Measurements from ENCODE around the gene ARFGEF3.

Gene ARFGEF3

DNA sequence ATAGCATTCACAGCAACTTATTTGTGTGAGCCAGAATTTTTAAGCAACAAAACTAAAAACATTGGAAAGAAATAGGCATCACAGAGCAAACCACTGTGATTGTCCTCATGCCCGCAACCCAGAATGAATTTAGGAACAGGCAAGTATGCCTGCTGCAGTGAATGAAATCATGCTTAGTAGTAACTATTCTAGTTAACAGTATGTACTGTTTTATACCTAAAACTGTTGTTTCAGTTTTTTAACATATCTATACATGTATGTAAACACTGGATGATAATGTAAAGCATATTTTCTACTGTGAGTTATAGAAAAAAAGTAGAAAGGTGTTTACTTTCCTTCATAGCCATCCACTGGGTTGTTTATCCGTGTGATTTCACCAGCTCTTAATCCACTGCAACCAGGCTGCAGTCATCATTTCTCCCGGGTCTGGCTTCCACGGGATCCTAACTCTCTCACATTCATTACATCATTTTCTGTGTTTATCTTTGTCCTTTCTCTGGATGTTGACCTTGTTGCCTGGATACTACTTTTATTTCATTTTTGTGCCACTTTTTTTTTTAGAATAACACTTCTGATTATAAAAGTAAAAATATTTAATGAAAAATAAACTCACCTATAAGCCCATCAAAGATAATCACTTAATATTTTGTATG is 3.6 kb upstream of the ARFGEF3 start:
- H2BK5ac ChIP-seq (ENCODE audit: low read depth, low read length, poor library complexity, severe bottlenecking), result no peak overlapping the region
- no peak overlapping the region for H3K4ac ChIP-seq (ENCODE audit: low read depth in 1 of 2, low read length in 2 of 2)
- H3K4me1 ChIP-seq (ENCODE audit: control insufficient read depth, insufficient read depth, low read depth, low read length), result peaks cover 13% of the 10 kb centered on the region
- peak; percentile 77 for DNase-seq
- no peak overlapping the region for H2BK12ac ChIP-seq (ENCODE audit: low read length in 2 of 2)
- H2AK5ac ChIP-seq (ENCODE audit: low read length, severe bottlenecking), result no peak overlapping the region
- H3K18ac ChIP-seq (ENCODE audit: low read depth in 1 of 2, low read length in 2 of 2), result no peak overlapping the region
- H2AFZ ChIP-seq (ENCODE audit: low read depth, low read length), result no peak overlapping the region
- 55% methylated on average over 3 of the region's 4 CpGs for WGBS
- no peak overlapping the region for H3K4me2 ChIP-seq (ENCODE audit: low read length, poor library complexity, severe bottlenecking)
- no peak overlapping the region for H2BK15ac ChIP-seq (ENCODE audit: low read depth, poor library complexity, severe bottlenecking)
- no peaks in the 10 kb centered on the region for H3K36me3 ChIP-seq (ENCODE audit: control insufficient read depth in 1 of 2, insufficient read depth in 2 of 2, low read depth in 1 of 2, low read length in 2 of 2)
- H2BK120ac ChIP-seq (ENCODE audit: low read depth, low read length), result no peak overlapping the region
- H3K27me3 ChIP-seq (ENCODE audit: control insufficient read depth in 1 of 2, insufficient read depth in 1 of 2, low read length in 2 of 2), result peaks cover 28 to 63% of the 10 kb centered on the region in 2 experiments
- no peak overlapping the region for H3K27ac ChIP-seq (ENCODE audit: low read length, poor library complexity, severe bottlenecking)
- H3K79me1 ChIP-seq (replicated peaks; ENCODE audit: low read length, poor library complexity, severe bottlenecking), result no peaks in the 10 kb centered on the region
- no peak overlapping the region for H3K23ac ChIP-seq (ENCODE audit: low read length in 2 of 2)
- H4K91ac ChIP-seq (ENCODE audit: low read length), result no peak overlapping the region
- H3K4me3 ChIP-seq (ENCODE audit: insufficient read depth in 1 of 2, low read depth in 1 of 2, low read length in 2 of 2), result no peak overlapping the region
- no peaks in the 10 kb centered on the region for H3K9me3 ChIP-seq (ENCODE audit: control insufficient read depth, low read length)
- H4K8ac ChIP-seq (ENCODE audit: low read length), result no peak overlapping the region
- no peak overlapping the region for H3K14ac ChIP-seq (ENCODE audit: low read length in 2 of 2)
- no peak overlapping the region for H3K9ac ChIP-seq (ENCODE audit: low read length)

DNA sequence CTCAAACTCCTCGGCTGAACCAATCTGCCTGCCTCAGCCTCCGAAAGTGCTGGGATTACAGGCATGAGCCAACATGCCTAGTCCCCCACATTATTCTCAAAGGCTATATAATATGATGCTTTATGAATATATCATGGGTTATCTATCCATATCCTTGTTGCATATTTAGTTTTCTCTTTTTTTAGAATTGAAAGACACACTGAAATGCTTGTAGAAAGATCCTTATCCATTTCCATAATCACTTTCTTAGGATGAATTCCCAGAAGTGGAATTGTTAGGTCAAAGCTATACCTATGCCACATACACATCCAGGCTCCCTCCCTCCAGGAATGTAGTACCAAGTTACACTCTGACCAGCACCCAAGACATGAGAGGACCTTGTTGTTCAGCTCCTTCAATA is 2.5 kb upstream of the ARFGEF3 start:
- Histone ChIP-seq H3K4me3 (ENCODE audit: insufficient read depth in 1 of 2, low read depth in 1 of 2, low read length in 2 of 2) (no peak overlapping the region), H3K79me1 (replicated peaks; ENCODE audit: low read length, poor library complexity, severe bottlenecking) (no peaks in the 10 kb centered on the region), H2AK5ac (ENCODE audit: low read length, severe bottlenecking) (no peak overlapping the region), H3K9me3 (ENCODE audit: control insufficient read depth, low read length) (no peaks in the 10 kb centered on the region), H3K4me2 (ENCODE audit: low read length, poor library complexity, severe bottlenecking) (no peak overlapping the region), H2AFZ (ENCODE audit: low read depth, low read length) (no peak overlapping the region), H2BK5ac (ENCODE audit: low read depth, low read length, poor library complexity, severe bottlenecking) (no peak overlapping the region), H3K27me3 (ENCODE audit: control insufficient read depth in 1 of 2, insufficient read depth in 1 of 2, low read length in 2 of 2) (peaks cover 40 to 74% of the 10 kb centered on the region in 2 experiments), H3K23ac (ENCODE audit: low read length in 2 of 2) (no peak overlapping the region), H2BK12ac (ENCODE audit: low read length in 2 of 2) (no peak overlapping the region), H3K4me1 (ENCODE audit: control insufficient read depth, insufficient read depth, low read depth, low read length) (peaks cover 13% of the 10 kb centered on the region), H2BK15ac (ENCODE audit: low read depth, poor library complexity, severe bottlenecking) (no peak overlapping the region), H4K8ac (ENCODE audit: low read length) (no peak overlapping the region), H3K36me3 (ENCODE audit: control insufficient read depth in 1 of 2, insufficient read depth in 2 of 2, low read depth in 1 of 2, low read length in 2 of 2) (no peaks in the 10 kb centered on the region), H3K14ac (ENCODE audit: low read length in 2 of 2) (no peak overlapping the region), H3K27ac (ENCODE audit: low read length, poor library complexity, severe bottlenecking) (no peak overlapping the region), H4K91ac (ENCODE audit: low read length) (no peak overlapping the region), H3K4ac (ENCODE audit: low read depth in 1 of 2, low read length in 2 of 2) (no peak overlapping the region), H3K18ac (ENCODE audit: low read depth in 1 of 2, low read length in 2 of 2) (no peak overlapping the region), H2BK120ac (ENCODE audit: low read depth, low read length) (no peak overlapping the region), H3K9ac (ENCODE audit: low read length) (no peak overlapping the region)
- WGBS, result 100% methylated on average over 1 of the region's 2 CpGs
- no peak for DNase-seq

DNA sequence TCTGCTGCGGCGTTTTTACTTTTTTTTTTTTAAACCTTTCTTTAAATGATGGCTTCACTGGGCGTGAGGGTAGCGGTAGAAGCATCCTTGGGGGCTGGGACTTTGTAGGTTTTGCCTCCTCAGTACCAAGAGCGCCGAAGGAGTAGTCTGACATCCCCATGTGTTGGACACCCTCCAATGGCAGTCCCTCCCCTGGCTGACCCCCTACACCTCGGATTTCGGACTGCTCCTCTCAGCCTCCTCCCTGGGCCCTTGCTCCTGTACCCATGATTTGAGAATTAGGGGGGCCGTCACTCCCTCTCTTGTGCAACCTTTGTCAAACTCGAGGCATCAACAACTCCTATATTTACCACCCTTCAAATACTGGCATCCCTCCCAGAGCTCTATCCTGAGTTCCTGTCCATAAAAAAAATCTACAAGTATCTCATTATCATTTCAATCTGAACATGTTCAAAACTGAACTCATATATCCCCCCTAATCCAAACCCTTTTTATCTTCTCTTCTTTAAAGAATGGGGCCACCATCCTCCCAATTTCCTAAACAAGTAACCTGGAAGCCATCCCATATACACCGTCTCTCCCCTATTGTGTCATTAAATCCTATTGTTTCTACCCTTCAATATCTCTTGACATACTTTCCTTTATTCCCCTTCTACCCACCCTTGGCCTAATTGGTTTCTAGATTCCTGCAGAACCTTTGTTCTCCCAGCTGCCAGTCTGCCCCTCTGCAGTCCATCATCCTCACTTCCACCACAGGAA is 1.2 kb upstream of the ARFGEF3 start:
- Histone ChIP-seq H2AK5ac (ENCODE audit: low read length, severe bottlenecking) (no peak overlapping the region), H2BK15ac (ENCODE audit: low read depth, poor library complexity, severe bottlenecking) (no peak overlapping the region), H3K9ac (ENCODE audit: low read length) (no peak overlapping the region), H3K9me3 (ENCODE audit: control insufficient read depth, low read length) (no peaks in the 10 kb centered on the region), H3K27ac (ENCODE audit: low read length, poor library complexity, severe bottlenecking) (no peak overlapping the region), H4K8ac (ENCODE audit: low read length) (no peak overlapping the region), H3K79me1 (replicated peaks; ENCODE audit: low read length, poor library complexity, severe bottlenecking) (no peaks in the 10 kb centered on the region), H4K91ac (ENCODE audit: low read length) (no peak overlapping the region), H3K36me3 (ENCODE audit: control insufficient read depth in 1 of 2, insufficient read depth in 2 of 2, low read depth in 1 of 2, low read length in 2 of 2) (no peaks in the 10 kb centered on the region), H2BK12ac (ENCODE audit: low read length in 2 of 2) (no peak overlapping the region), H2BK5ac (ENCODE audit: low read depth, low read length, poor library complexity, severe bottlenecking) (no peak overlapping the region), H3K18ac (ENCODE audit: low read depth in 1 of 2, low read length in 2 of 2) (no peak overlapping the region), H2BK120ac (ENCODE audit: low read depth, low read length) (no peak overlapping the region), H3K4me3 (ENCODE audit: insufficient read depth in 1 of 2, low read depth in 1 of 2, low read length in 2 of 2) (no peak overlapping the region), H3K4me1 (ENCODE audit: control insufficient read depth, insufficient read depth, low read depth, low read length) (peaks cover 13% of the 10 kb centered on the region), H3K4ac (ENCODE audit: low read depth in 1 of 2, low read length in 2 of 2) (no peak overlapping the region), H3K27me3 (ENCODE audit: control insufficient read depth in 1 of 2, insufficient read depth in 1 of 2, low read length in 2 of 2) (peaks cover 44 to 78% of the 10 kb centered on the region in 2 experiments), H2AFZ (ENCODE audit: low read depth, low read length) (no peak overlapping the region), H3K23ac (ENCODE audit: low read length in 2 of 2) (no peak overlapping the region), H3K14ac (ENCODE audit: low read length in 2 of 2) (no peak overlapping the region), H3K4me2 (ENCODE audit: low read length, poor library complexity, severe bottlenecking) (no peak overlapping the region)
- WGBS, result 87% methylated on average over 10 of the region's 11 CpGs
- DNase-seq, result no peak

DNA sequence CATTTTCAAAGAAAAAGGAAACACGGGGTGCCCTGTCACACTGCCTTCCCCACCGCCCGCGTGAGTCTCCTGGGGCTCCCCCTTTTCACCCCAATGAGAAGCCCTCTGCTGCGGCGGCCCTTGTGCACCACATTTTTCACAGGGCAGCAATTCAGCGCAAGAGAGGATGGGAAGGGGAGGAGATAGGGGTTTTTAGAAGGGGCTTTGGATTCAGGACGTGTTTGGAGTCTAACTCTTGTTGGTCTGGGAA is 726 bp upstream of the ARFGEF3 start:
- Histone ChIP-seq H3K4me3 (ENCODE audit: insufficient read depth in 1 of 2, low read depth in 1 of 2, low read length in 2 of 2) (peak overlapping the region in 1 of 2 experiments; percentile 63), H2AFZ (ENCODE audit: low read depth, low read length) (no peak overlapping the region), H3K4me2 (ENCODE audit: low read length, poor library complexity, severe bottlenecking) (peak overlapping the region; percentile 99), H2BK15ac (ENCODE audit: low read depth, poor library complexity, severe bottlenecking) (no peak overlapping the region), H3K4ac (ENCODE audit: low read depth in 1 of 2, low read length in 2 of 2) (no peak overlapping the region), H3K23ac (ENCODE audit: low read length in 2 of 2) (peak overlapping the region in 1 of 2 experiments; percentile 57), H3K36me3 (ENCODE audit: control insufficient read depth in 1 of 2, insufficient read depth in 2 of 2, low read depth in 1 of 2, low read length in 2 of 2) (no peaks in the 10 kb centered on the region), H3K79me1 (replicated peaks; ENCODE audit: low read length, poor library complexity, severe bottlenecking) (no peaks in the 10 kb centered on the region), H2BK120ac (ENCODE audit: low read depth, low read length) (no peak overlapping the region), H3K18ac (ENCODE audit: low read depth in 1 of 2, low read length in 2 of 2) (no peak overlapping the region), H3K4me1 (ENCODE audit: control insufficient read depth, insufficient read depth, low read depth, low read length) (peaks cover 13% of the 10 kb centered on the region), H2AK5ac (ENCODE audit: low read length, severe bottlenecking) (no peak overlapping the region), H3K27ac (ENCODE audit: low read length, poor library complexity, severe bottlenecking) (no peak overlapping the region), H3K9me3 (ENCODE audit: control insufficient read depth, low read length) (no peaks in the 10 kb centered on the region), H4K8ac (ENCODE audit: low read length) (no peak overlapping the region), H2BK5ac (ENCODE audit: low read depth, low read length, poor library complexity, severe bottlenecking) (no peak overlapping the region), H3K27me3 (ENCODE audit: control insufficient read depth in 1 of 2, insufficient read depth in 1 of 2, low read length in 2 of 2) (peaks cover 44 to 82% of the 10 kb centered on the region in 2 experiments), H3K14ac (ENCODE audit: low read length in 2 of 2) (no peak overlapping the region), H3K9ac (ENCODE audit: low read length) (peak overlapping the region; percentile 29), H4K91ac (ENCODE audit: low read length) (no peak overlapping the region), H2BK12ac (ENCODE audit: low read length in 2 of 2) (no peak overlapping the region)
- WGBS, result 24% methylated on average over 3 of the region's 8 CpGs
- DNase-seq, result no peak
